HG02763 (cell line): ENCODE results near the gene CDH22.

Experiments
- ATAC-seq: cut with Tn5 transposase; IDR thresholded peaks from one replicate; pipeline ENCODE4 v1.9.1; 2021; ENCODE audit warnings: mild to moderate bottlenecking, moderate library complexity; ENCODE audit not compliant: unreplicated experiment

CDH22 gene

DNA sequence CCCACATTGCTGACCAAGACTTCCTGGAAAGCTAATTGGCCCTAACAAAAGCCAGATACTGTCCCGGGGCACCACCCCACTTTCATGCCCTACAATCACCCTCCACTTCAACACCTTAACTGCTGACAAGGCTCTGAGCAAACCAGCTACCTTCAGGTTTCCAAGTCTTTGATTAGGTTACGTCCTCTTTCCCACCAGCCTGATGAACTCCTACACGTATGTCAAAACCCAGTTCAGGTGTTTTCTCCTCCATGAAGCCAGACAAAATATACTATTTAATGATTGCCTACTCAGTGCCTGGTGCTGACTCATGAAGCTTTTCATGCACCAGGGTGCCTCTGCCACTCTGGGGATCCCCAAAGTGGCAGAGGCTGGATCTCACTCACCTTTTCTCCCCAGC, 58.6 kb downstream of the CDH22 start:
- ATAC-seq: no peak

DNA sequence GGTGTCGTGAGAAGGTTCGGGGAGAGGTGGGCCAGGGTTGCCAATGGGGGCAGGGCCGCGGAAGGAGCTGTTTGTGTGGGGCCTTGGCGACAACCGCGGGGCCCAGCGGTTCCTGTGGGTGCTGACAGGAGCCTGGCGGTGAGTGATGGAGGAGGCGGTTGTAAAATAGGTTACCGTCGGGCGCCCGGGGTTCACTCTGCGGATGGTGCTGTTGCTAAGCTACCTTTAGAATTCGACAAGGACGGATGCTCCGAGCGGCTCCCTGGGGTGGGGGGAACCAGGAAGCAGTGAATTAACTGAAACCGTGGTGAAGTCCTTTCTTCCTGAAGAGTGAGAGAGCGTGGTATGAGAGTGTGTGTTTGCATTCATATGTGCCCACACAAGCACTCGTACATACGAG, 61.7 kb downstream of the CDH22 start:
- no peak for ATAC-seq

DNA sequence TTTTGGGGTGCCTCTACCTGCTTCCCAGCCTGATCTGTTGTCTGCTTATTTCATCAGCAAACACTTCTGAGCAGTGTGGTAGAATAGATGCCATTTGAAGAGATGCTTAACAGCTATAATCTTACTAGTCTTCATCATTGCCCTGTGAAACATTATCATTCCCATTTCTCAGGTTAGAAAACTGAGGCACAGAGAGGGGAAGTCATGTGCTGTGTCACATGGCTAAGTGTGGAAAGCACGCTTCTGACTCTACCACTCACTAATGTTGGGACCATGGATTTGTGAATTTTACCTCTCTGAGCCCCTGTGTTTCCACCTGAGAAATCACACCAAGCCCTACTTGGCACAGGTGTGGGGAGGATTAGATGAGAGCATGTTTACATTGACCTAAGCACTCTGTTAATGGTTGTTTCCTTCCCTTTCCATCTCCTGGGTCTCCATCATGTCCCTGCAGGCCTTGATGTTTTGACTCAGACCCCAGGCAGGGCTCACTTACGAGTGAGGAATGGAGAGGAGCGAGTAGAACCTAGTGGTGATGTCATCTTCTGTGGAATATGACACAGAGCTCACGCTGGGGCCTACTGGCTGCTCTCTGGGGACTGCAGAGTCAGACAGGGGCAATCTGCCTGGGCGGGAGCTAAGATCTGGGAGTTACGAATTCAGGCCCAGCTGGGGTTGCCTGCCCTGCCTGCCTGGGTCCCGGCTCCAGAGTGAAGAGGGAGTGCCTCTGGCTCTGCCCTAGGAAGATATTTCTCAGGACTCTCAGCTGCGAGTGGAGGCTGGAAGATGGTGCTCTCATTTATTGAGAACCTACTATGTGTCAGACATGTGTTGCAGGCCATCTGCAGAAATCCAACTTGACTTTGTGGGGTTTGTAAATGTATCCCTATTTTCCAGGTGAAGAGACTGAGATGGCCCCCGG, 64.3 kb downstream of the CDH22 start:
- no peak for ATAC-seq

DNA sequence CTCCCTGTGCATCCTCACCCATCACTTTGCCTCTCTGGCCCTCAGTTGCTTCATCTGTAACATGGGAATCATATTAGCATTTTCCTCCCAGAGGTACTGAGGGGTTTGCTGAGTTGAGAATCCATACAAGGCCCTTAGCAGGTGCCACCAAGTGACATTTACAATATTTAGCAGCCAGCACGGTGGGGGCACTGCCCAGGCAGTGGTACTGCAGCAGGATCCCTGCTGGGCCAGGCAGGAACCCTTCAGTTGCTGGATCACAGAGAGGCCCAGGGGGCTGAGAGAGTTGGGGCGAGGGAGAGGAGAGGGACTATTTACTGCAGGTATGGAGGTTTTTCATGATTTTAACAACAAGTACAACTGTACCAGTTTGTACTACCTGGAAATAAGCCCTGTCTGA, 65.9 kb downstream of the CDH22 start:
- ATAC-seq: no peak

DNA sequence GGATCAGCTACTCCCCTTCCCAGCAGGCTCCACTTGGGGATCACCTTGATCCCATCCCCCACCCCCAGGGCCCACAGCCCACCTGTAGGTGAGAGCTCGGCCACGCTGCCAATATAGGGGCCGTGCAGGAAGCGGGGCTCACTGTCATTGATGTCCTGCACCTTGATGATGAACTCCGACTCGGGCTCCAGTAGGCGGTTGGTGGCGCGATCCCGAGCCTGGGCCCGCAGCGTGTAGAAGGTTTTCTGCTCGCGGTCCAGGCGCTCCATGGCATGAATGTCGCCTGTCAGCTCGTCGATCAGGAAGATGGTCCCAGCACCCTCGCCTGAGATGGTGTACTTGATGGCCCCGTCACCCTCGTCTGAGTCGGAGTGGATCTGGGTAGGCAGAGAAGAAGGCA, 67.4 kb downstream of the CDH22 start:
- no peak for ATAC-seq

DNA sequence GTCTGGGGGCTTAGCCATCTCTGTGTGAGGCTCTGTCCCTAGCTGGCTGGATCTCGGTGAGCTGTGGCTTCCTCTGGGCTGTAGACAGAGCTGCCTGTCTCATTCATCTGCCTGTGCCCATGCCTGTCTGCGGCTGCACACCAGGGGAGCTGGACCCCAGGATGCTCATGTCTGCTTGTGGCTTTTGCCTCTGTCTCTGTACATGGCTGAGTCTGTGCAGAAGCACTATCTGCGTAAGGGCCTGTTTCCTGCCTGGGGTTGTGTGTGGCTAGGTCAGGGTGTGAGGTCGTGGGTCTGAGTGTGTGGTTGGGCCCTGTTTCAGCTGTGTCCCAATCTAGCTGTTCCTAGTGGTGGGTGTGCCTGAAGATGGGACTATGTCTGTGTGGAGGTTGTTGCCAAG, 68.2 kb downstream of the CDH22 start:
- no peak for ATAC-seq

DNA sequence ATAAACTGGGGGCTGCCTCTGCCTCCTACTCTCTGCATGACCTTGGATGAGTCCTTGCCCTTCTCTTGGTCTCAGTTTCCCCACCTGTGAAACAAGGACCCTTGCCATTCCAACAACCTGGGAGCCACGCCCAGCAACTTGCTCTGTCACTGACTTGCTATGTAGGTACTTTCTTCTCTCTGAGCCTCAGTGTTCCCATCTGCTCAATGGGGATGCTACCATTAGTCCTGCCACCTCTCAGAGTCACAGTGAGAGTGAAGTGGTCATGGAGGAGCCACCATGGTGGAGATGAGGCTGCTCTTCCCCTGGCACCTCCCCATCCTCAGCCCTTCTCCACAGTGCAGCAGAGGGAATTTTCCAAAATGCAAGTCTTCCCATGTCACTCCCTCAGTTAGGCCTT, 70.6 kb downstream of the CDH22 start:
- ATAC-seq: no peak

DNA sequence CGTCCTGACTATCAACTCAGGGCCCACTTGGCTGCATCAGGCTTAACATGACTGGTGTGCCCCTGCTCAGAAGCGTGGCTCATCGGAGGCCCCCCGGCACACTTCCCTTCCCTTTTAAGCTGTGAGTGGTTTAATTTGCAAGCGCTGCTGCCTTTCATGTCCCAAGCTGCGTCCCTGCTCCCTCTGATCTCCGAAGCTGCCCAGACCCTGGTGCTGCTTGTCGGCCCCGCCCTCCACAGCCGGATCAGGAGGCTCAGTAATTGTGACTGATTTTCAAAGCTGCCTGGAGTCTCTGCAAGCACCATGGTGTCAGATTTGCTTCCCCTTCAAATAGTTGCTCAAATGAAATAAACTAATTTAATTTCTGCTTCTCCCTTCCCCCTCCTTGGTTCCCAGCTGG, 71.1 kb downstream of the CDH22 start:
- no peak for ATAC-seq

DNA sequence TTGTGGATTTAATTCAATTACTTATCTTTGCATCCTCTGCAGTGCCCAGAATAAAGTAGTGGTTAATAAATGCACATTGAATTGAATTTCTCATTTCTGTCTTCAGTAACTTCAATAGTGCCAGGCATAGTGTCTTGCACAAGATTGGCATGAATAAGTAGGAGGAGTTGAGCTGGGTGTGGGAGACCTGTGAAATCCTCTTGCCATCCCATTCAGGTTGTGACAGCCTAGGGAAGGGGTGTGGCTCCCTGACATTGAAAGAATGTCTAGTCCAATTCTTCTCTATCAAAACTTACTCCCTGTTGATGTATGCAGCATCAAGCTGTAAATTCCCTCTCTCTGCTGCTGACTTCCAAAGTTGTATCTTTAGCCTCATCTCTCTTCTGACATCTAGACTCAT, 73.2 kb downstream of the CDH22 start:
- no peak for ATAC-seq

DNA sequence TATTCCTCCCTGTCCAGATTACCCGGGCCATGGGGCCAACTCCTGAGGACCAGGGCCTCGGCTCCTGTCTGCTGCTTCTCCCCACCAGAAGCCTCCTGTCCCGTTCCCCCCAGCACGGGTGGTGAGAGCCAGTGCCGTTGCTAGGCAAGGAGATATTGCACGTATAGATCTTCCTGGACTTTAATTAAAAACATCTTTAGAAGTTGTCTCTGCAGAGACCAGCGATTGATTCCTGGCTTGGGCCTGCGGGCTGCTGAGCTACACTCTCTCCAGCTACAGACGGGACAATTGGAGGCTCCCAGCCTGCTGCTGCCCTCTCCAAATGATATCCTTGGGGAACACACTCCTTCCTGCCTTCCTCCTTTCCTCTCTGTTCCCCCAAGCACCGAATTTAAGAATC, 74.6 kb downstream of the CDH22 start:
- no peak for ATAC-seq

DNA sequence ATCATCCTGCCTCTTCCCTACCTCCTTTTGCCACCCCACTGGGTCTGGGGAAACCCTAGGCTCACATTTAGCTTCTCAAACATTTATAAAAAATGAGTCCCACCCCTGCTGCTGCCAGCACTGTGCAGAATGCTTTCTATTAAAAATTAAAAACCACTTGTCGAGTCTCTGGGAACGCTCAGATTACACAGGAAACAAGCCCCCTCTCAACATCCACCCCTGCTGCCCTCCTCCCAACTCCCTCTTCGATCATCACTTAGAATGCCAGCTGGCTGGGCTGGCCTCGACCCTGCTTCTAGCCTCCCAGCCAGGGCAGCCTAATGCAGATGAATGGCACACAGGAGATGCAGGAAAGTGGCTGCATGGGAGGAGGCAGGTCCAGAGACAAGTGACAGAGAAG, 75.8 kb downstream of the CDH22 start:
- no peak for ATAC-seq

DNA sequence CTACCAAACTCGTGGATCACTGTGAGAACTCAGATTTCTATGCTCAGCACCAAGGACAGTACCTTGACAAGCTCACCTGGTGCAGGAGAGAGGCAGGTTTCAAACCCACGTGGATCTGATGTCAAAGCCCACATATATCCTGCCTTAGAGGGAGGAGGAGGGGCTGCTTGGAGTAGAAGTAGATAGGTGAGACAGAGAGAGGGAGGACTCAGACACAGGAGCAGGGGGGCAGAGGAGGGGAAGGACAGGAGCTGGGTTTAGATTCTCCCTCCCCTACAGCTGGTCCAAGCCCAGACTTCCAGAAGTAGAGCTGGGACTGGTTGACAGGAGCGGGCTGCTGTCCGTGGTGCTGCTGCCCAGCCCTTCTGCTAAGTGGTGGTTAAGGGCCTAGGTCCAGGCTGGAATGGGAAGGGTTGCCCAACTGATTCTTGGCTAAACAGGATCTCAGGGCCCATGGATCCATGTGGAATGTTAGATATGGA, 77.5 kb downstream of the CDH22 start:
- no peak for ATAC-seq

DNA sequence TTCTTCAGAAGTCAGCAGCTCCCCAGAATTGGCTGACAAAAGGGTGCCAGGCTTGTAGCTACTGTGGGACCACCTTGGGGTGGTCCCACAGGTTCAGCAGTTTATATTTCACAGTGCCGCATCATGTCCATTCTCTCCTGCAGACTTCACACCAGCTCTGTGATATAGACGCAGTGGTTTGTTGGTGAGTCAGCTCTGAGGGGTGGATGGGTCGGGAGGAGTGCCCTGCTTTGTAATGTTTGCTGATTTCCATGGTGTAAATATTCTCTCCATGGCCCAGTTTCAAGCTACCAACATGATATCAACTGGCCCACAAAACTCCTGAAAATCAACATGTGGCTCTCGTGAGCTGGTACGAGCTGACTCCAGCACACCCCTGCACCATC, 78.2 kb downstream of the CDH22 start:
- ATAC-seq: no peak

DNA sequence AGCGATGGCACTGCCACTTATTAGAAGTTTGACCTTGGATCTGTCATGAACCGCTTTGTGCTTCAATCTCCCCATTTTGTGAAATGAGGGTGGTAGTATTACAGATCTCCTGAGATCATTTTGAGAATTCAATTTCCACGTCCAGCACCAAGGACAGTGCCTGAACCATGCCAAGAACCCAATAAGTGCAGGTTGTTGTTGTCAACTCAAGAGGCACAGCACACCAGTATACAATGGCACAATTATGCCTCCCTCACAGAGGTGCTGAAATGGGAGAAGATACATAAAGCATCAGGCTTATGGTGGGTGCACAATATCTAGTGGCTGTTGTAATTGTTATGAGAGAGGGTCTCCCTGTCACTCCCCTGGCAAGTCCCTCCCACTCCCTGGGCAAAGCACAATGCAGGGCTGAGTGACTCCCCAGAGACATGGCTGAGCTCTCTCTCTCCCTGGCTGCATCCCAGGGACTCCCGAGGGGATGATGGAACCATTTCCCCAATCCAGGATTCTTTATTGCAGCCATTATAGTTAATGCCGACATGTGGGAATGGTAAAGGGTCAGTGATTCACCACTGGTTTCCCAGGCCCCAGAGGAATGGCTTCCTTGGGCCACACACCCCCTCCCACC, 78.7 kb downstream of the CDH22 start:
- ATAC-seq: no peak

DNA sequence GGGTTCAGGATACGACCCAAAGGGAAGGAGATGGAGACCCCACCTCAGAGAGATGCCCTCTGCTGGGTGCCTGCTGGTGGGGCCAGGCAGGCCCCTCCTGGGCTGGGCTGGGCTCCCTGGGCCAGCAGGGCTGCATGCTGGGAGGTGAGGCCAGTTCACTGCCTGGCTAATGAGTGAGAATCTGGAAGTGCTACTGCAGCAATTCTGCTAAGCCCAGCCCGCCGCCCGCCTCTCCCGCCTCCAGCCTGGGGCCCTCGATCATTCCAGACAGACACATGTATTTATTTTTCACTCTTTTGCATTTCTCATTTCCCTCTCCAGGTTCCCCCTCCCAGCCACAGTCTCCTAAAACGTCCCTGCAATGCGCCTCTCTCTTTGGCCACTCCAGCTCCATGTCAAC, 79.6 kb downstream of the CDH22 start:
- no peak for ATAC-seq

DNA sequence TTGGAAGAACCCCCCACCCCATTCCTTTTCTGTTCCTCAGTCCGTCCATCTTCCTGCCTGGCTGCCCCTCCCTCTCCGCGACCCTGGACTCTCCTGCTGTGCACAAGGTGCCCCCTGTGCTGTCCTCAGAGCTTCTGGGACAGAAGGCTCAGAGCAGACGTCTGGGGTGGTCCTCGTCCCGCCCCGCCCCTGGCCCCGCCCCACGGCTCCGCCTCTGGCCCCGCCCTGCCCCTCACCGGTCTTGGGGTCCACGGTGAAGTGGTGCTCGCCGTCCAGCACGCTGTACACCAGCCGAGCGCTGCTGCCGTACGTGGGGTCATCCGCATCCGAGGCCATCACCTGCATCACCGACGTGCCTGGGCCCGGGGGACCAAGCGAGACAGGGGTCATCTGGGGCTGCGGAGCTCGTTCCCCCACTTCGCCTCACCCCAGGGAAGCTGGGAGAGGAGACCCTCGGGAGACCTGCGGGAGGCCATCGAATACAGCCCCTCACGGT, 81.0 kb downstream of the CDH22 start:
- ATAC-seq: no peak

DNA sequence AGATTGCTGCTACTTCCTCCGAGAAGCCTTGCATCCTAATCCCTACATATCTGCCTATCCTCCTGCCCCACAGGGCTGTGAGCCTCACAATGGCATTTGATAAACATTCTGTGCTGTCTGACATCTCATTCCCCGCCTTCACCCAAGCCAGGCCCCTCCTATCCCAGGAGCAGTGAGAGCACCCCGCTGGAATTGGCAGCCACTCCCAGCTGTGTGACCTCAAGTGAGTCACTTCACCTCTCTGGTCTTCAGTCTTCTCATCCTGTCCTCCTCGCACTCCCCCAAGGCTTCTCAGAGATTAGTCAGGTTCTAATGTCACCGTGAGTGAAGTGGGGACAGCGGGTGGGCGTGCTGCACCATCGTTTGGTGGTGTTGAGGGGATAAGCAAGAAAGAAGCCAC, 81.7 kb downstream of the CDH22 start:
- ATAC-seq: no peak

DNA sequence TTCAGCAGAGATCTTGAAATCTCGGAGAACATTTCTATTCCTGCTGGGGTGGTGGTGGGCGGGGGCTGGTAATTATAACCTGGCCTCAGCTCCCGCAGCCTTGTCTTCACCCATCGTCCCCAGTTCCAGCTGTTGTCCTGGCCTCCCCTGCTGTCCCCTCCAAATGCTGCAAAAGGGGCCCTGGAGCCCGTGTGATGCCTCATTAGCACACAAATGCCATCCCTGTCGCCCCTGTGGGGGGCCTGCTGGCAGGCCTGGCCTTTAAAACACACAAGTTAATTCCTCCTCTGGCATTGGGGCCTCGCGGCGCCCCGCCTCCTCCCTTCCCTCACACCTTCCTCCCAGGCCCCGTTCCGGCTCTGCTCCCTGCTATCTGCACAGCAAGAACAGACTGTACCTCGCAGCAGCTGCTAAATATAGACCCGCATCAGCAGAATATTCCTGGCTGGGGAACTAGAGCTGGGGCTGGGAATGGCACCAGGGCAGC, 85.7 kb downstream of the CDH22 start:
- ATAC-seq: no peak

DNA sequence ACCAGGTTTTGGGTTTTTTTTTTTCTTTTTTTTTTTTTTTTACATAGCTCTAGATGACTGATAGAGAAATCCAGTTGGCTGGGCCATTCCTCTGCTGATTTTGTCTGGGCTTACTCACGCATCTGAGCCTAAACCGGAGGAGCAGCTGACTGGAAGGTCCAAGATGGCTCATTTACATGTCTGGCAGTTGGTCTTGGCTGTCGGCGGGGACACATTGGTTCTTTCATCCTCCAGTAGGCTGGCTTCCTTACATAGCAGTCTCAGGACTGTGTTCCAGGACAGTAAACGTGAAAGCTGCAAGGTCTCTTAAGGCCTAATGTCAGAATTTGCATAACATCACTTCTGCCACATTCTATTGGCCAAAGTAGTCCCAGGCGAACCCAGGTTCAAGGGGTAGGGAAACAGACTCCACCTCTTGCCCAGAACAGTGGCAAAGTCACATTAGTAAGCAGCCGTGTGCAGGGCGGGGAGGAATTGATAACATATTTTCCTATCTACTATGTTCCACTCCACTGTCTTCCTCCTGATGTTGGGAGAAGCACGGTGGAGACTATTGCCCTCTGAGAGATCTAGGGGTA, 87.0 kb downstream of the CDH22 start:
- ATAC-seq: no peak

DNA sequence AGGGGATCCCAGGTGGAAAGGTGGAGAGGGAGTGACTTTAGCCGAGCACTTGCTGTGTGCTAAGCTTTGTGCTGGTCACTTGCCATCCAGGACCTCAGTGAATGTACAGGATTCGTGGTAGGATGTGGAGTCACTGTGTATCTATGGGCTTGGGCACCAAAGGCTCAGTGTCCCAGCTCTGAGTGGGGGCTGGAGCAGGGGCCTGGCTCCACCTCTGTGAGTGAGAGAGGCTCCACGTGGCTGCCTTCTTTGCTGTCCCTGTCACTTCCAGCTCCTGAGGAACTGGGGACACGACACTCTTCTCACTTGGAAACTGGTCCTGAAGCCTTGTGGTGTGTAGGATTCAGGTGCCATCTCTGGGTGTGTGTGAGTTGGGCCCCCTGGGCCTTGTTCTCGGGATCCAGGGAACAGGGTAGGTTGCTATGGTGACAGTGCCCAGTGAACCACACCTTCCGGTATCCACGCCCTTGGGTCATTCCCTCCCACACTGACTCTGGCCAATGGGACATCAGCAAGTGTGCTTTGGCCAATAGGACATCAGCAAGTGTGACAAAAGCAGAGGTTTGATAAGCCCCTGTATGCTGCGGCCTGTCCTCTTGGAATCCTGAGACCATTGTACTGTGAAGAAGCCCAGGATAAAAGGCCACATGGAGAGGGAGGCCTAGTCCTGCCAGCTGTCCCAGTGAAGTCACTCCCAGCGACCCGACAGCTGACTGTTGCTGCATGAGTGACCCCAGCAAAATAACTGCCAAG, 87.7 kb downstream of the CDH22 start:
- no peak for ATAC-seq

DNA sequence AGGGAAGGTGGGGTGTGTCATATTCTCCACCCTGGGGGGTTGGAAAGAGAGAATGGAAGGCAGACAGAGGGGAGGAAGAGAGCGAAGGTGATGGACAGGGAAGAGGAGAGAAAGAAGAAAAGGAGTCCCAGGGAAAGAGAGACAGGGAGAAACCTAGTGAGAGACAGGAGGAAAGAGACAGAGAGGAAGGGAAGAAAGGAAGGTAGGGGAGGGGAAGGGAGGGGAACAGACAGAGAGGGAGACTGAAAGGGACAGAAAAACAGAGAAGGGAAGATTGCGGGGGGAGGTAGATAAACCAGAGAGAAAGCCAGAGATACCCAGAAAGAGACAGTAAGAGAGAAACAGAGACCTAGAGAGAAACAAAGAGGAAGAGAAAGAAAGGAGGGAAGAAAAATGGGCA, 88.4 kb downstream of the CDH22 start:
- ATAC-seq: no peak
